Activated CD8-positive, alpha-beta memory T cell treated with anti-CD3 and anti-CD28 coated beads, Interleukin-2, amount 50 U/mL, for 1 hour (primary cell): ENCODE results near the gene CCNG2.
"Not testable (repeated sequence)": the region's sequence is repeated elsewhere in the genome, so short reads cannot be mapped to it uniquely, and the experiment has no call there.

ENCODE experiments used
- DNase-seq: peaks from one replicate; pipeline ENCODE4 v3.0.0-alpha.2; 2020; ENCODE audit errors: extremely low read depth

The CCNG2 gene, protein sequence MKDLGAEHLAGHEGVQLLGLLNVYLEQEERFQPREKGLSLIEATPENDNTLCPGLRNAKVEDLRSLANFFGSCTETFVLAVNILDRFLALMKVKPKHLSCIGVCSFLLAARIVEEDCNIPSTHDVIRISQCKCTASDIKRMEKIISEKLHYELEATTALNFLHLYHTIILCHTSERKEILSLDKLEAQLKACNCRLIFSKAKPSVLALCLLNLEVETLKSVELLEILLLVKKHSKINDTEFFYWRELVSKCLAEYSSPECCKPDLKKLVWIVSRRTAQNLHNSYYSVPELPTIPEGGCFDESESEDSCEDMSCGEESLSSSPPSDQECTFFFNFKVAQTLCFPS

DNA sequence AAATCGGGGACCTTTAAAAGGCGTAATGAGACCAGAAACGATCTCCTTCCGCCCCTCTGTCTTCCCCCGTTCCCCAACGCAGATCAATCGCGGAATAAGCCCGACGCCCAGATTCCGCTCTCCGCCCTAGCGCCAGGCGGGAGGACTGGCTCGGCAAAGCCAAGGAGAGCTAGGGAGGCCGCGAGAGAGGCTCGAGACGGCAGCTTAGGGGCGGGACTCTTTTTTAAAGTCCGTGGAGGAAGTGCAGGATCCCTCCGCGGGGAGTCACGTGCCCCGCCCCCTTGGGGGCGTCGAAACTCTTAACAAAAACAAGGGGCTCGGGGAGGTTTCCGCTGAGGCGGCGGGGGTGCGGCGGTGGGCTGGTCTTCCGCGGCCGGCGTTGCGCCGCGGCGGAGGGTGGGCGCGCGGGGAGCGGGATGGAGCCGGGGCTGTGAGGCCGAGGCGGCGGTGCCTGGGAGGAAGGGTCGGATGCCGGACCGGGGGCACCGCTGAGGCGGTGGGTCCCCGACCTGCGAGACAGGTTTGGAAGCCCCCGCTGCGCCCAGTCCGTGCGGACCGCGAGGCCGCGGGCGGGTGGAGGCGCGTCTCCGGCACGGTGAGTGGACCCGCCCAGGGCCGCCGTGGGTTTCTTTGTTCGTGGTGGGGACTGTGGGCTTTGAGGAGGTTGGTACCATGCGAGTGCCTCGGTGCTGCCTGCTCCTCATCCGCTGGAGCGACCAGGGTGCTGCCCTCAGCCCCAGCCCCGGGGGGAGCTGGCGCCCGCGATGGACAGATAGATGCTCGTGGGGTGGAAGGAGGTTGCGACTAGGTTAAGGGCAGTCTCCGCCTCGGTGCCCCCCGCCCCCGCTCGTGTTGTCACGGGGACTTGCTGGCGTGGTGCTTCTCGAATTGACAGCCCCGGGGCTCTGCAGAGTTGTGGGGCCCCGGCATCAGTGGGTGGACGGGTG, at the start of gene CCNG2:
CCNG2 (plus strand) TSS at position 296 of the 947 bp plus-strand sequence. CDS start 1,326 bp downstream, outside the sequence.
- peak; percentile 83 for DNase-seq

DNA sequence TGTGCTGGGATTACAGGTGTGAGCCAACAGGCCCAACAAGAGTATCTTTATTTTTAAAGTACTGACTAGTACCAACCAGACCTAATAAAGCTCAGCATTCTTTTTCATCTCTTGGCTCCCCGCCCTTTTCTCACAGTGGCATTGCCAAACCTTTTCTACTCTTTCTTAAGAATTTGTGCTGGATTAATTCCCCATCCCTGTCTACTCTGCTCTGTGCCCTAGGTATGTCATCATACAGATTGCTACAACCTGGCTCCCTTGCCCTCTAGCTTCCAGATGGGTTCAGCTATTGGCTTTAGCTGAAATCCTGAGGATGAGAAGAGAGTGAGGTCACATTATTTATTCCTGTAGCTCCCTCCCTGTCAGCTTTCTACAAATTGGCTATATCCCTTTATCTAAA, 46.3 kb upstream of the CCNG2 start:
- no peak for DNase-seq

DNA sequence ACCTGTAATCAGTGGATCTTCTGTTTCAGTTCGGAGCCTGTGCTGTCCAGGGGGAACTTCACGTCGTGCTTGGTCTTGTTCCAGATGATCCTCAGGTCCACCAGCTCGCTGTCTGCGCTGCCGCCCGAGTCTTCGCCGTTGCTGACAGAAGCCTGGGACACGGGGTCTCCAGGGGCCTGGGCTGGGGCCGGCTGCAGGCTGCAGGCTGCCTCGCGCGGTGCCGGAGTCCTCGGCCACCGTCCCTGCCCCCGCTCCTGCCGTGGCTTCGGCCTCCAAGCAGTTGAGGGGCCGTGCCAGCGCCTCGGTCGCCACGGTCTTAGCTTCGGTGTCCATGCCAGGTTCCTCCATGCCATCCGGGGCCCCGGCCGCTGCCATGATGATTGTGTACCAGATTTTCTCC, 43.9 kb upstream of the CCNG2 start:
- DNase-seq = no peak

DNA sequence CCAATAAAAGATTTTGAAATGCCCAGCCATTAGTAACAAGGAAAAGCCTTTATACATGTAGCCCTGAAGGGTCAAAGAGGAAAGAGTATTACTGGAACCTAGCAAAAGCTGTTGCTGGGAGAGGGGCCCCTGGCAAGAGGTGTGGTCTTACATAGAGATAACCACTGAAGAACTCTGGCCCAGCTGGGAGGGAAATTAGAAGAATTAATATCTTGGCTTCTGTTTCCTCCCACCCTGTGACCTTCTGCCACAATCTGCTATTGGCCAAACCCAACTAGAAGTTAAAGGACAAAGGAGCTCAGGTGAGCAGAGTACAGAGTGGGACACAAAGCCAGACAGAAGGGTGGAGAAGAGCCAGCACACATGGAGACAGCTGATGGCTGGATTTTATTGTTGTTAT, 39.3 kb upstream of the CCNG2 start:
- no peak for DNase-seq

DNA sequence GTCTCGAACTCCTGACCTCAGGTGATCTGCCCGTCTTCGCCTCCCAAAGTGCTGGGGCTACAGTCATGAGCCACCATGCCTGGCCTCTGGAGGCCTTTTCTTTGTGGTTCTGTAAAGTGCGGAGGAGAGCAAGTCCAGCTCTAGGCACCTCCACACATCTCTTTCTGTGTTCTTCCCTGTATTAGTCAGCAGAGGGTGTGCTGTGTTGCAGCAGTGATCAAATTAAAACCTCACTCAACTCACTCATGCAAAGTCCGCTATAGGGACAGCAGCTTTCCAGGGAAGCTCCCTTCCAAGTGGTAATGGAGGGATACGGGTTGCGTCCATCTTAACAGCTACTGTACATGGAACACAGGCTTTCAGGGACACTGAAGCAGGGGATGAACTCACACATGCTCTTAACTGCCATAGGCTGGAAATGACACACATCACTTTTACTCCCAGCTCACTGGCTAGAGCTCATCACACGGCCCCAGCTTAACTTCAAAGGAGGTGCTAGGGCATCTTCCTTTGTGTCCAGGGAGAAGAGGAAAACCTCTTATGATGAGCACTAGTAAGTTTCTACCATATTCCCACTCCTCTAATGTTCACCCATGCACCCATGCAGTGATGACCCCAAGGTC, 36.0 kb upstream of the CCNG2 start:
- no peak for DNase-seq

DNA sequence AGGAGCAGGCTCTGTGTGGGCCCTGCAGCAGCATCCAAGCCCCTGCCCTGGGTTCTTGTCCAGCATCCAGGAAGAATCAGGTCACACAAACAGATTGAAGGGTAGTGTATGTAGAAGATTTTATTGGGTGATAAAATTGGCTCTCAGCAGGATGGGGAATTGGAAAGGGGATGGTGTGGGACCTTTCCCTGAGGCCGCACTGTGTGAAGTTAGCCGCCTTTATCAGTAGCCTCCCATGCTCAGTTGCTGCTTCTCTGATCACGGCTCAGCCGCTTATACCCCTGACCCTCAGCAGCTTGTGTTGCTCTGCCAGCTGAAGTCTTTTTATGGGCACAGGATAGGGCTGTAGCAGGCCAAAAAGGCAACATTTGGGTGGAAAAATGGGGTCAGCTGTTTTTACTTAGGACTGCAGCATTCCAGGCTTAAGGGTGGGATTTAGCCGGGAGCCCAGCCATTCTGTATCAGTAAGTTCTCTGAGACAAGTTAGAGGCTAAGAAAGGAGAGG, 35.2 kb upstream of the CCNG2 start:
- no peak for DNase-seq

DNA sequence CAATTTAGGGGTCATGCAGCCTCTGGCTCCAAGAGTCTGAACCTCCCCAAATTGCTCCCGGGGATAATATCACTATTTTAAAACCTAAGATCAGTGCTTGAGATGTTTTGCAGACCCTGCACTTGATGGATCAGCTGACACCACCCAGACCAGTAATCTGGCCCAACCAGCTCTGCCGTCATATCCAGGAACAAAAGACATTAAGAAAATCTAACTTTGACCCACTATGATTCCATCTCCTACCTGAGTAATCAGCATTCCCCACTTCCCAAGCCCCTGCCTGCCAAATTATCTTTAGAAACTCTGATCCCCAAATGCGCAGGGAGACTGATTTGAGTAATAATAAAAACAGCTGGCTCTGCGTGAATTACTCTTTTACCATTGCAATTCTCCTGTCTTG, 34.4 kb upstream of the CCNG2 start:
- no peak for DNase-seq

DNA sequence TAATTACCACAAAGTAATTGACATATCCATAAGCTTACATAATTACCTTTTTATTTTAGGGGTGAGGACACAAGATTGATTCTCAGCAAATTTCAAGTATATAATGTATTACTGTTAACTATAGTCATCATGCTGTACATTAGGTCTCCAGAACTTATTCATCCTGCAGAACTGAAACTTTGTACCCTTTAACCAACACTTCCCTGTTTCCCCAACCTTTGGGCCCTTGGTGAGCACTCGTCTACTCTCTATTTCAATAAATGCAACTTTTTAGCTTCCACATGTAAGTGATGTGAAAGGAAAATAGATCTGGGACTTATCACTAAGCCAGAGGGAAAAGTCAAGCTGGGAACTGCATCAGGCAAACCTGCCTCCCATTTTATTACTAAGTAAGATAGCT, 33.6 kb upstream of the CCNG2 start:
- DNase-seq = no peak

DNA sequence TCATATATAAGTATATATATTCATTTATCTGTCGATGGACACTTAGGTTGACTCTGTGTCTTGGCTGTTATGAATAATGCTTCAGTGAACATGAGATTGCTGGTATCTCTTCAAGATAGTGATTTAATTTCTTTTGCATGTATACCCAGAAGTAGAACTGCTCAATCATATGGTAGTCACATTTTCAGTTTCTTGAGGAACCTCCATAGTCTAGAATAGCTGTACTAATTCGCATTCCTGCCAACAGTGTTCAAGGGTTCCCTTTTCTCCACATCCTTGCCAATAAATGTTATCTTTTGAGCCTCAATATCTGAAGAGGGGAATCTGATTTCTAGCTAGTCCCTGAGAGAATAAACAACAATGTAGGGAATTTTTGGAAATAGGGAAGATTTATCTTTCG, 32.4 kb upstream of the CCNG2 start:
- DNase-seq = no peak

DNA sequence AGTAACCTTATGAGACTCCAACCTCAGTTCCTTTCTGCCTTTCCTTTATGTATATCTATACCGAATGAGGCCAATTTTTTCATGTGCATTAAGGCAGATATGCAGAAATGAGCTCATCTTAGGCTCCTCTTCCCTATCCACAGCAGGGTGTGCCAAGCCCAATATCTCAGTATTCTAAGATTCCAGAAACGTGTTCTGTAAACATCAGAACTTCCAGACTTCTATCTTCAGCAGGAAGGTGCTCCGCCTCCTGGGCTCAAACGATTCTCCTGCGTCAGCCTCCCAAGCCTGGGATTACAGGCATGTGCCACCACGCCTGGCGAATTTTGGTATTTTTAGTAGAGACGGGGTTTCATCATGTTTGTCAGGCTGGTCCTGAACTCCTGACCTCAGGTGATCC, 31.0 kb upstream of the CCNG2 start:
- no peak for DNase-seq

DNA sequence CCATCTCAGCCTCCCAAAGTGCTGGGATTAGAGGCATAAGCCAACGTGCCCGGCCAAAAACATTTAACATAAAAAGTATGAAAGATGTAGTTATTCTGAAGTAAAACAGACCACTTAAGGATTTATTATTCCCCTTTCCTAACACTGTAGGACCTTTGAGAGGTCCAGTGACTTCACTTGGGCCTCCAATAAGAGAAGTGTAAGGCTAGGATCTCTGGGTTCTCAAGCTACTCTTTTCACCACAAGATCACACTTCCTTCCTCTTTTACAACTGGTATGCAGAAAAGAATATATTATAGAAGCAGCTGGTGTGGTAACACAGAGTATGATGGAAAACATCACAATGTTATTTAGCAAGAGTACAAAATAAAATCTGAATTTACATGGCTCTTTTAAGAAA, 30.2 kb upstream of the CCNG2 start:
- DNase-seq = no peak

DNA sequence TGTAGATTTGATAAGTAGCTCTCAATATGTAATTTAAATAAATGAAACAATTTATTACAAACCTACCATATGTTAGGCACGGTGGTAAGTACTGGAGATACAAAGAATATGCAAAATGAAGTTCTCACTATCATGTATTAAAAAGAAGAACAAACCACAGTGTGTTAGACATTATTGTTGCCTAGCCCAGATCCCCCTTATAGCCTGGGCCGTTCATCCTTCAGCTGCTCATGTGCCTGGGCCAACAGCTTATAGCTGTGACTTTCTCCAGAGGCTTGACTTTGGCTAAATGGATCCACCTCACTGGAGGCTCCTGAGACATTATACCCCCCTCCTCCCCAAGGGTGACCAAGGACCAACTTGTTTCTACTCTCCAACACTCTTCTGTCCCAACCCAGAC, 29.8 kb upstream of the CCNG2 start:
- DNase-seq = no peak

DNA sequence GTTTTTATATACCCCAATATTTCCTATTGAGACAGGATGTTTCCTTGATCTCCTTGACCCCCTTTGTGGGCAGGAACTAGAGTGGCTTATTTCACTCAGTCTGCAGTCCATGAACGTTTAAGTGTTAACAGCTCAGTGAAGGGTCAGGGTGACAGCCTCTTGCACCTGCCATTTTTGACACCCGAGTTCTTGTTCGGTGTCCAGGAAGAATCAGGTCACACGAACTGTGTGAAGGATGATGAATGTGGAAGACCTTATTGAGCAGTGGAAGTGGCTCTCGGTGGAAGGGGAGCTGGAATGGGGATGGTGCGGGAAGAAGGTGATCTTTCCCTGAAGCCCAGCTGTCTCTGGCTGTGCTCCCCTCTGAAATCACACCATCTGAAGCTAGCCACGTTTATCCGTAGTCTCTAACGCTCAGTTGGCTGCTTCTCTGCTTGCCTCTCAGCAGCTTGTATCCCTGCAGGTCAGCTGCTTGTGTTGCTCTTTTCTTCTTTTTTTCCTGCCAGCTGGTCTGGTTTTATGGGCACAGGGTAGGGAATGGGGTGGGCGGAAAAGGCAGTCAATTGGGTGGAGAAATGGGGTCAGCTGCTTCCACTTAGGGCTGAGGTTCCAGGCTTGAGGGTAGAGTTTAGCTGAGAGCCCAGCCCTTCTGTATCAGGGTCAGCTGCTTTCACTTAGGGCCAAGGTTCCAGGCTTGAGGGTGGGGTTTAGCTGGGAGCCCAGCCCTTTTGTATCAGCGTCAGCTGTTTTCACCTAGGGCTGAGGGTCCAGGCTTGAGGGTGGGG, 29.0 kb upstream of the CCNG2 start:
- no peak for DNase-seq

DNA sequence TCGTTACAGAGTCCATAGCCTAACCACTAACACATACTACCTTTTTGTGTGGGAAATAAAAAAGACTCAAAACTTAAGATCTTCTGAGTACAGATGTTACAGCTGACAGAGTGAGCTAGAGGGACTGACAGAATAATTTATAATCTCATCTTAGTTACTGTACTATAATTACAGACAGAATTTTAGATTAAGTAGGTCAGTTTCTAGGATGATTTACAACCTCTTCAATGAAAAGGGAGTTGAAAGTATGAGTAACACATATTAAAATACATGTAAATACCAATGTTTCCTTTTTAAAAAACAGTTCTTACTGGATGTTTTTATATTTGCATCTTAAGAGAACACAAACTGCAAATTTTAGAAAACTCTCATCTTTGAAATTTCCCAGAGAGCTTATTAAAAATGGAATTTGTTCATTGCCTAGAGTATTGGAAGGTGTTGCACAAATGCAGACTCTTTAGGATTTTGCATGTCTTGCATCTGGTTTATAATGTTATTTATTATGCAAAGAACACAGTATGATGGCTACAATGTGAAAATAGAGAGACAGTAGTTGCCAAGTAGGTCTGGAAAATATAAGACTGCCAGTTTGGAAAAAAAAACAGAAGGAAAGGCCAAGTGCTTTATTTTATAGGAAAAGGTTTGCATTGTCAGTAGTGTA, 24.2 kb upstream of the CCNG2 start:
- no peak for DNase-seq

DNA sequence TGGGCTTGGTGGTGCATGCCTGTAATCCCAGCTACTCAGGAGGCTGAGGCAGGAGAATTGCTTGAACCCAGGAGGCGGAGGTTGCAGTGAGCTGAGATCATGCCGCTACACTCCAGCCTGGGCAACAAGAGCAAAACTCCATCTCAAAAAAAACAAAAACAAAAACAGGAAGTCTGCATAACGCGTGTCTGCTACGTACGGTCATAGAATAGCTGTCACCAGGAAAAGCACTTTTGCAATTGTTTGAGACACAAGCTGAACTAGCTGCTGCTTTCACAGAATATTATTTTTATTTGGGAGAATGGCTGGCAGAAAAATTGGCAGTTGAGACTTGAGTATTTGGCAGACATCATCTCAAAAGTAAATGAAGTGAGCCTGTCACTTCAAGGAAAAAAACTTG, 19.6 kb upstream of the CCNG2 start:
- not testable (repeated sequence) for DNase-seq

DNA sequence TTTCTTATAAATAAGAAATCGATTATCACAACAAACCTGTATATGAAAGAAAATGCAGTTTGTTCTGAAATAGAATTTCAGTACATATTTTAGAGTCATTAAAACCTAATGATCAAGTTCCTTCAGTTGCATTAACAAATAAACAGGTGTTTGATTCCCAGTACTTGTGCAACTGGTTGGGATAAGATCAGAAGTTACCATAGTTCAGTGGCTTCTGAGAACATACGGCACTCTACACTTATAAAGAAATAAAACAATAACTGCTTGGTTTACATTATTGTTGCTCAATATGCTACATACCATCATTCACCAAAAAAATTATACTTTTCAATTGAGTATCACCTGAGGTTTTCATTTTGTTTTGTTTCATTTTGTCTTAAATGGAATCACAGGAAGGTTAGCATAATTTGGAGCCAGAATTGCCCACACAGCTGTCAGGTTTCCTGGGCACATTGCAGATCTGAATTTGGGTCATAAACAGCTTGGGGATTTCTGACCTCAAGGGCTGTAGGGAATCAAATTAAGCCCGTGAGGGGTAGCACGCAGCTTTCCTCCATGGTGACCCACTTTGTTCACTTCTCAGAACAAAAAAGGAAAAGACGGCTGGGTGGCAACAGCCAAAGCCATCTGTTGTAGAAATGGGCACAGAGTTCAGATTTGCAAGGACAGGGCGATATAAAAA, 14.9 kb upstream of the CCNG2 start:
- DNase-seq = no peak

DNA sequence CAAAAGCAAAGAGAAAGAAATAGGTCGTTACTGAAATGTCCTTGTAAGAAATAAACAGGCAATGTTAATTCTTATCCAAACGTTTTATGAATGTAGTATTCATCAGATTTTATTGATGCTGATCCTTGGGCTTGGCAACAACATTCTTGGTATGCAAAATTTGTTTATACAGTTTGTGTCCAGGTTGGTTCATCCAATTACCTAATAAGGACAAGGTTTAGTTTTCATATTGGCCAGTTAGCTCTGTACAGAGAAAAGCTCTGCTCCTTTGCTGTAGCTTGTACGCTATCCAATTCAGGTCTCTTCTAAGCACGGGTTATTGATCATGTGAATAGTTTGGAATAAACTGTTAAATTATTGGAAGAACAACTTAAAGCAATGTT, 14.4 kb upstream of the CCNG2 start:
- DNase-seq = no peak

DNA sequence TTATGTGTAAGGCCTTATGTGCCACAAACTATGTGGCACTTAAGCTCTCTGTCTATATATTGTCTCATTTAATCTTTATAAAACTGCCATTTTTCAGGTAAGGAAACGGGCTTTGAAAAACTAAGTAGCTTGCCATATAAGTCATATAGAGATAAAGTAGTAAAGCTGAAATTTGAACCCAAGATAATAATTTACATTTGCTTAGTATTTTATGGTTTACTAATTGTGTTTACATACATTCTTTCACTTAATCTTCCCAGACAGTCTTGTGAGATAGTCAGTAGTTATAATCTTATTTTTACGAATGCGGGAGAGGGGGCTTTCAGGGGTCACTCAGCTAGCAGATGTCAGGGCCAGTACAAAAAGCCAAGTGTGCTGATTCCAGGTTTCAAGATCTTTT, 13.9 kb upstream of the CCNG2 start:
- no peak for DNase-seq

DNA sequence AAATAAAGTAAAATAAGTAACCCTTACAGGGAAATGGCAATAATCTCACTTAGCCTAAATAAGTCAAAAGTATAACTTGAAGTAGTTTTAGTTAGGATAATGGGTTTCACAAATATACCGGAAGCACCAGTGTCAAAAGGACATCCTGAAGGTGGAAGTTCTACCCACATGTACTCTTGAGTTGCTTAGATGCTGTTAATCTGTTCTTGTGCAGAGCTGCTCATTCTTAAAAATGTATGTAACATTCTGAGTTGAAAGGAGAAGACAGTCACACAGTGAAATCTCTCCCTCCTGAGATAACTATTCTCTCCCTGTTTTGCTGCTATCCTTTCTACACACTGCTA, 11.2 kb upstream of the CCNG2 start:
- no peak for DNase-seq

DNA sequence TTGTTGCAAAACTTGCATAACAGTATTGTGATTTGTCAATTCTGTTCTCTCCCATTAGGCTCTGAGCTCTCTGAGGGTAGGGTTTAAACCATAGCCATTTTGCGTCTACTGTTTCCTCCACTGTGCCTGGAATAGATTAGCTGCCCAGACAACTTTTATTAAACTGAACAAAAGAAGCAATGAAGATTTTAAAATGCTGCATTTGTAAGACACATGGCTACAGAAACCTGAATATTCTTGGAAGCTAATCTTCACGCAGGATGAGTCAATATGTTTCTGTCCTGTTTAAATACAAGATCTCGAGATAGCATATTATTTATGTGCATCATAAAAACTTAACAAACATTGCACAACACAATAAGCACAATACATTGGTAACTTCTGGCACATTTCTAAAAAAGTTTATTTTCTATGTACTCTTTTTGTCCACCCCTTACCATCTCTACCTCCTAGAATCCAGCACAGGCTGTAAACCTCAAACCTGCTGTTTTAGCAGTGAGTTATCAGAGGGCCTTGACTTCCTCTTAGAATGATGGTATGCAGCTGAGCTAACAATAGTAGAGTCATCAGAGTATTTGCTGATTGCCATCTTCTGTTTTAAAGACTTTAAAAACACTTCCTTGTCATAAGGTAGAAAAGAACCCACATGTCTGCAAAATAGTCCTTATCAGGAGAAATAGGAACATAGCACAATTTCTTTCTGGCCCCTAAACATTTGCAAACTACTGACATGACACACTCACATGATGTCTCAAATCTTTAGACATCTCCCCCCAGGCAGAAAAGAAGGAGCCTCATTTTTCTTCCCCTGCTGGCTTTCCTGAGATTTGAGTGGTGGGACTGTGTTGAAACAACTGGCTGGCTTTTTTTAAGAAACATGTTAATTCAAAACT, 10.6 kb upstream of the CCNG2 start:
- no peak for DNase-seq
